ENCODE data around the gene BBIP1.

BBIP1 gene

DNA sequence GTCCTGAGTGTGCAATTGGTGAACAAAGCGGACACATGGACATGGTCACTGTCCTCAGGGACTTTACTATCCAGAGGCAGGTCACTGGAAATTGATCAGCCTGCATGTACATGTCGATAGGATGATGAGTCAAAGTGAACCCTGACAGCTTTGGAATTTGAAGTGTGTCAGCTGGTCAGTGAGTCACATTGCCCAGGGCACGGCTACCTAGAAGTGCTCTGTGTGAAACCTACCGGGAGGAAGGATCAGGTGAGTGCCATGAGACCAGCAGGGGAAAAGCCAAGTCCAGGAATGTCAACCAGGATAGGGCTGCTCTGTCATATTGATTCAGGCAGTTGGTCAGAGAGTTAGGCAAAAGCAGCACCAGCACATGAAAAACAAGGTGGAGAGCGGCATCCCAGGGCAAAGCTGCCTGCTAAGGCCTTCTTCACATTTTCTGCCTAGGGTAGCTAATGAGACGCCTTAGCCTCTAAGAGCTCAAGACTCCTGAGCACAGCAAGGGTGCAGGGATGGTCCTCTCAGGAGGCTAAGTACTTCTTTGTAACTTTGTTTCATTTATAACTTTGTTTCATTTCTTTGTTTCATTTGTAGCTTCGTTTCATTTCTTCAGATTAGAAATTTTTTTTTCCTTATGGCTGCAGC lies 66.6 kb downstream of the BBIP1 start:
- no peak for TF ChIP-seq CTCF (IDR thresholded peaks at IDR 0.05; ENCODE audit: extremely low read depth, missing control alignments)
- no peak for DNase-seq (ENCODE audit: low spot score)

GRCh38 chr10:110851020-110851612 lies 67.9 kb downstream of the BBIP1 start:
- no peak for TF ChIP-seq CTCF (IDR thresholded peaks at IDR 0.05; ENCODE audit: extremely low read depth, missing control alignments)
- no peak for DNase-seq (ENCODE audit: low spot score)

DNA sequence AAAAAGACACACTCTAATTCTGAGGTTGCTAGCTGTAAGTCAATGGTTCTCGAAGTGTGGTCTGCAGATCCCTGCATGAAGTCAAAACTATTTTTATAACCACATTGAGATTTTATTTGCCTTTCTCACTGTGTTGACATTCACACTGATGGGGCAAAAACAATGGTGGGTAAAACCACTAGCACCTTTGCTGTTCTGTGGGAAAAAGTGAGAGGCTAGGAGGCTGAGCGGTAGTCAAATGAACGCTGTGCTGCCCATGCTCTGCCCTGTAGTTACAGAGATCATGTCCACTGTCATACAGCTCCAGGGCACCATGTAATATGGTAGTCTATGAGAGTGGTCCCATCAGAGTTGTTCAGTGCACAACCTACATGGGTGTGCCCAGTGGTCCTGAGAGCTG lies 68.9 kb downstream of the BBIP1 start:
- no peak for TF ChIP-seq CTCF (IDR thresholded peaks at IDR 0.05; ENCODE audit: extremely low read depth, missing control alignments)
- DNase-seq (ENCODE audit: low spot score): no peak
